Endothelial cell (in vitro differentiated cells): ENCODE measurements around the gene FOXC2. TPM values are rescaled to one million over a fixed set of nuclear protein-coding genes. Genes with fewer than 3 reads are reported as not detected.

ENCODE experiments used
- DNase-seq: peaks from one replicate; pipeline ENCODE4 v3.0.0; 2021; ENCODE audit warnings: low spot score
- H3K27ac Mint-ChIP-seq: one replicate; pipeline ENCODE4 v1.8.0; 2021; ENCODE audit warnings: mixed read lengths, inconsistent platforms; ENCODE audit not compliant: unreplicated experiment
- H3K27me3 Mint-ChIP-seq: one replicate; pipeline ENCODE4 v1.8.0; 2021; ENCODE audit warnings: mild to moderate bottlenecking, moderate library complexity, mixed read lengths, inconsistent platforms; ENCODE audit not compliant: unreplicated experiment
- H3K36me3 Mint-ChIP-seq: one replicate; pipeline ENCODE4 v1.8.0; 2021; ENCODE audit warnings: mild to moderate bottlenecking, low read depth, mixed read lengths, inconsistent platforms; ENCODE audit not compliant: unreplicated experiment
- H3K4me1 Mint-ChIP-seq: one replicate; pipeline ENCODE4 v1.8.0; 2021; ENCODE audit warnings: mild to moderate bottlenecking, mixed read lengths, inconsistent platforms; ENCODE audit not compliant: unreplicated experiment
- H3K4me3 Mint-ChIP-seq: one replicate; pipeline ENCODE4 v1.8.0; 2021; ENCODE audit warnings: mild to moderate bottlenecking, mixed read lengths, inconsistent platforms; ENCODE audit not compliant: unreplicated experiment
- H3K9me3 Mint-ChIP-seq: one replicate; pipeline ENCODE4 v1.8.0; 2021; ENCODE audit warnings: mixed read lengths, inconsistent platforms; ENCODE audit not compliant: unreplicated experiment
- total RNA-seq: library from RNA; stranded (reverse); fragmentation: NEBNext Ultra II Directional; extraction: Animal tissue kit (Norgen Biotek cat#: 25700); gene quantifications from one replicate; pipeline ENCODE4 v1.2.1, GENCODE V29; 2021; ENCODE audit not compliant: unreplicated experiment
- TF ChIP-seq, protein P1 (sequence below): fragments of 200-600 bp; sonication (generic); IDR thresholded peaks from one replicate; pipeline ENCODE4 v1.5.0; 2021; ENCODE audit warnings: antibody characterized with exemption; ENCODE audit not compliant: unreplicated experiment

FOXC2 gene
- total RNA-seq, 1 donor from 2014 or later = 16.3 TPM

DNA sequence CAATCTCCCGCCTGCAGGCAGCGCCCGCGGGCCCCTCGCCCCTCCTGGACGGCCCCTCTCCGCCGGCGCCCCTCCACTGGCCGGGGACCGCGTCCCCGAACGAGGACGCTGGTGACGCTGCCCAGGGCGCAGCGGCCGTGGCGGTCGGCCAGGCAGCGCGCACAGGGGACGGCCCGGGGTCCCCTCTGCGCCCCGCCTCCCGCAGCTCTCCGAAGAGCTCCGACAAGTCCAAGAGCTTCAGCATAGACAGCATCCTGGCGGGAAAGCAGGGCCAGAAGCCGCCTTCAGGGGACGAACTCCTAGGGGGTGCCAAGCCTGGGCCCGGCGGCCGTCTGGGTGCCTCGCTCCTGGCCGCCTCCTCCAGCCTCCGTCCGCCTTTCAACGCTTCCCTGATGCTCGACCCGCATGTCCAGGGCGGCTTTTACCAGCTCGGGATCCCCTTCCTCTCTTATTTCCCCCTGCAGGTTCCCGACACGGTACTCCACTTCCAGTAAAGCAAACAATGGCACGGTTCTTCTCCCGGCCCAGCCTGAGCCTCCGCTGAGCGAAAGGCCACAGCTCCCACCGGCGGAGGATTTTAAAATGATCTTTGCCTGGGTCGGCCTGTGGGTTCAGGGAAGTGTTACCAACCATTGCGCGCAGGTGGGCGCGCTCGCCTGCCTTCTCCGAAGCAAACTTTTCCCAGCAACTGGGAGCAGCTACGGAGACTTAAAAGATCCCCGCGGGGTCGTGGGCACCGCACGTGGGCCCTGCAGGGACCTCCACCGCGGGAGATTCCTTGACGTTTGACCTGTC, 12.8 kb downstream of the FOXC2 start:
- TF ChIP-seq, protein P1, sequence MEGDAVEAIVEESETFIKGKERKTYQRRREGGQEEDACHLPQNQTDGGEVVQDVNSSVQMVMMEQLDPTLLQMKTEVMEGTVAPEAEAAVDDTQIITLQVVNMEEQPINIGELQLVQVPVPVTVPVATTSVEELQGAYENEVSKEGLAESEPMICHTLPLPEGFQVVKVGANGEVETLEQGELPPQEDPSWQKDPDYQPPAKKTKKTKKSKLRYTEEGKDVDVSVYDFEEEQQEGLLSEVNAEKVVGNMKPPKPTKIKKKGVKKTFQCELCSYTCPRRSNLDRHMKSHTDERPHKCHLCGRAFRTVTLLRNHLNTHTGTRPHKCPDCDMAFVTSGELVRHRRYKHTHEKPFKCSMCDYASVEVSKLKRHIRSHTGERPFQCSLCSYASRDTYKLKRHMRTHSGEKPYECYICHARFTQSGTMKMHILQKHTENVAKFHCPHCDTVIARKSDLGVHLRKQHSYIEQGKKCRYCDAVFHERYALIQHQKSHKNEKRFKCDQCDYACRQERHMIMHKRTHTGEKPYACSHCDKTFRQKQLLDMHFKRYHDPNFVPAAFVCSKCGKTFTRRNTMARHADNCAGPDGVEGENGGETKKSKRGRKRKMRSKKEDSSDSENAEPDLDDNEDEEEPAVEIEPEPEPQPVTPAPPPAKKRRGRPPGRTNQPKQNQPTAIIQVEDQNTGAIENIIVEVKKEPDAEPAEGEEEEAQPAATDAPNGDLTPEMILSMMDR = no peak
- Mint-ChIP-seq H3K27me3 (peaks cover 22% of the 10 kb centered on the region), H3K4me1 (peaks cover 41% of the 10 kb centered on the region), H3K27ac (peak overlapping the region; percentile 74), H3K9me3 (no peaks in the 10 kb centered on the region), H3K36me3 (peaks cover 5% of the 10 kb centered on the region), H3K4me3 (peak overlapping the region; percentile 90)
- DNase-seq = peak; percentile 25

- TF ChIP-seq, protein P1 = no peak
- Mint-ChIP-seq H3K36me3 (peaks cover 4% of the 10 kb centered on the region), H3K27me3 (peaks cover 19% of the 10 kb centered on the region), H3K4me1 (peaks cover 35% of the 10 kb centered on the region), H3K27ac (no peak overlapping the region), H3K4me3 (peak overlapping the region; percentile 67), H3K9me3 (no peaks in the 10 kb centered on the region)
- DNase-seq = no peak
Observed at GRCh38 chr16:86580063-86580790, 13.6 kb downstream of the FOXC2 start.

GRCh38 chr16:86580791-86581170, 14.2 kb downstream of the FOXC2 start:
- H3K4me3 Mint-ChIP-seq = no peak overlapping the region
- no peak overlapping the region for H3K27ac Mint-ChIP-seq
- no peak for DNase-seq
- peaks cover 31% of the 10 kb centered on the region for H3K4me1 Mint-ChIP-seq
- H3K36me3 Mint-ChIP-seq = peaks cover 4% of the 10 kb centered on the region
- peaks cover 19% of the 10 kb centered on the region for H3K27me3 Mint-ChIP-seq
- TF ChIP-seq, protein P1 = no peak
- H3K9me3 Mint-ChIP-seq = no peaks in the 10 kb centered on the region

- no peaks in the 10 kb centered on the region for H3K9me3 Mint-ChIP-seq
- TF ChIP-seq, protein P1 = no peak
Observed at GRCh38 chr16:86581458-86581857, 14.8 kb downstream of the FOXC2 start.

More at GRCh38 chr16:86581458-86581857, 14.8 kb downstream of the FOXC2 start:
- Mint-ChIP-seq H3K36me3 (peaks cover 4% of the 10 kb centered on the region), H3K27ac (no peak overlapping the region), H3K4me1 (peaks cover 31% of the 10 kb centered on the region), H3K4me3 (no peak overlapping the region), H3K27me3 (peaks cover 15% of the 10 kb centered on the region)
- no peak for DNase-seq
